ENCODE data around the gene DAB1. TPM values are rescaled to one million over a fixed set of nuclear protein-coding genes. Genes with fewer than 3 reads are reported as not detected.

DAB1 gene
- polyA plus RNA-seq, 3 donors, result not detected

DNA sequence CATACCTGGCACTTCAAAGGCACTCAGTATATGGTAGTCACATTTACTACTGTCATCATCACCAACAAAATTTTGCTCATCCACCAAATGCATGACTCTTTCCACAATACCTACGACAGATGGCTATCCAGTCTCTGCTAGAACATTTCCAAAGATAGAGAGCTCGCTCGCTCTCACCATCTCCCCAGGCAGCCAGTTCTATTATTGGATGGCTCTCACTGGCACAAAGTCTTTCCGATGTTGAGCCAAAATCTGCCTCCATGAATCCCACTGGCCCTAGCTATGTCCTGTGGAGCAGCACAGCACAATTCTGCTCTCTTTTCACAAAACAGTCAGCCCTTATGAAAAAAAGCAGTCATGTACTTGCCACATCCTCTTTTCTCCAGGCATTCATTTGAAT, 102.1 kb downstream of the DAB1 start:
- TF ChIP-seq, protein P1, sequence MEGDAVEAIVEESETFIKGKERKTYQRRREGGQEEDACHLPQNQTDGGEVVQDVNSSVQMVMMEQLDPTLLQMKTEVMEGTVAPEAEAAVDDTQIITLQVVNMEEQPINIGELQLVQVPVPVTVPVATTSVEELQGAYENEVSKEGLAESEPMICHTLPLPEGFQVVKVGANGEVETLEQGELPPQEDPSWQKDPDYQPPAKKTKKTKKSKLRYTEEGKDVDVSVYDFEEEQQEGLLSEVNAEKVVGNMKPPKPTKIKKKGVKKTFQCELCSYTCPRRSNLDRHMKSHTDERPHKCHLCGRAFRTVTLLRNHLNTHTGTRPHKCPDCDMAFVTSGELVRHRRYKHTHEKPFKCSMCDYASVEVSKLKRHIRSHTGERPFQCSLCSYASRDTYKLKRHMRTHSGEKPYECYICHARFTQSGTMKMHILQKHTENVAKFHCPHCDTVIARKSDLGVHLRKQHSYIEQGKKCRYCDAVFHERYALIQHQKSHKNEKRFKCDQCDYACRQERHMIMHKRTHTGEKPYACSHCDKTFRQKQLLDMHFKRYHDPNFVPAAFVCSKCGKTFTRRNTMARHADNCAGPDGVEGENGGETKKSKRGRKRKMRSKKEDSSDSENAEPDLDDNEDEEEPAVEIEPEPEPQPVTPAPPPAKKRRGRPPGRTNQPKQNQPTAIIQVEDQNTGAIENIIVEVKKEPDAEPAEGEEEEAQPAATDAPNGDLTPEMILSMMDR (IDR thresholded peaks at IDR 0.05), result no peak
- H3K4me3 Mint-ChIP-seq, result no peak overlapping the region
- Histone ChIP-seq H3K9ac (ENCODE audit: insufficient read depth, low read length, poor library complexity, severe bottlenecking) (no peak overlapping the region), H3K79me2 (ENCODE audit: insufficient read depth, low read length) (no peaks in the 10 kb centered on the region), H3K4me3 (replicated peaks in 1 of 3; ENCODE audit: low read depth in 2 of 3, low read length in 3 of 3) (no peak overlapping the region), H3K36me3 (replicated peaks in 1 of 2; ENCODE audit: control insufficient read depth in 1 of 2, insufficient read depth in 2 of 2, low read length in 2 of 2) (no peaks in the 10 kb centered on the region), H3K9me3 (replicated peaks in 1 of 2; ENCODE audit: control insufficient read depth in 1 of 2, insufficient read depth in 1 of 2, low read length in 2 of 2) (peaks cover 0 to 2% of the 10 kb centered on the region in 2 donors), H3K27me3 (ENCODE audit: control insufficient read depth in 2 of 2, insufficient read depth in 2 of 2, low read length in 2 of 2) (no peaks in the 10 kb centered on the region), H2AFZ (ENCODE audit: insufficient read depth, low read depth, low read length, poor library complexity, severe bottlenecking) (no peak overlapping the region), H3K4me2 (replicated peaks; ENCODE audit: extremely low read depth, low read length, poor library complexity, severe bottlenecking) (no peak overlapping the region), H3K27ac (ENCODE audit: low read depth in 1 of 2, low read length in 2 of 2) (no peak overlapping the region), H4K20me1 (ENCODE audit: insufficient read depth, low read length) (no peaks in the 10 kb centered on the region), H3K4me1 (ENCODE audit: control insufficient read depth in 1 of 2, insufficient read depth in 2 of 2, low read length in 2 of 2) (no peaks in the 10 kb centered on the region)
- H3K36me3 Mint-ChIP-seq, result no peaks in the 10 kb centered on the region
- no peak overlapping the region for H3K27ac Mint-ChIP-seq
- 97% methylated on average over 4 of the region's 4 CpGs for WGBS (ENCODE audit: insufficient coverage)
- peaks cover 0 to 9% (median 3%) of the 10 kb centered on the region in 7 donors for H3K9me3 Mint-ChIP-seq
- H3K4me1 Mint-ChIP-seq, result no peaks in the 10 kb centered on the region
- peaks cover 0 to 3% (median 1%) of the 10 kb centered on the region in 3 donors for H3K27me3 Mint-ChIP-seq (ENCODE audit: low read depth in 3 of 3)
- no peak for DNase-seq
- intact Hi-C loops (cut with micrococcal nuclease), result no loop called here

DNA sequence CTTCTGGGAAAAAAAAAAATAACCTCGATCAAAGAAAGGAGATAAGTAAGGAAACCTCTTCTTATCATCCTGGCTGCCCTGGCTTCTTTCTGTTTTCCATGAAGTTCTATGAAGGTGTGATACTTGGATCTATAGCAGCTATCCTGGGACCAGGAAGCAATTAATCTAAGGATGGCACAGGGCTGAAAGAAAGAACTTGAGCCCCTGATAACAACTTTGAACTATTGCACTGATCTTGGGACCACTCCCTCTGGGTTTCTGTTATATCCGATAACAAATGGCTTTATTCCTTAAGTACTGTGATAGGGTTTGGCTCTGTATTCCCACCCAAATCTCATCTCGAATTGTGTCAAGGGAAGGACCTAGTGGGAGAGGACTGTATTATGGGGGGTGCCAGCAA, 104.1 kb downstream of the DAB1 start:
- no peak overlapping the region for H3K9ac ChIP-seq (ENCODE audit: insufficient read depth, low read length, poor library complexity, severe bottlenecking)
- Mint-ChIP-seq H3K4me1 (no peaks in the 10 kb centered on the region), H3K27ac (no peak overlapping the region), H3K27me3 (ENCODE audit: low read depth in 3 of 3) (peaks cover 0 to 3% (median 1%) of the 10 kb centered on the region in 3 donors), H3K36me3 (no peaks in the 10 kb centered on the region), H3K4me3 (no peak overlapping the region), H3K9me3 (peaks cover 0 to 9% (median 5%) of the 10 kb centered on the region in 7 donors)
- H3K9me3 ChIP-seq (replicated peaks in 1 of 2; ENCODE audit: control insufficient read depth in 1 of 2, insufficient read depth in 1 of 2, low read length in 2 of 2), result no peaks in the 10 kb centered on the region
- no peaks in the 10 kb centered on the region for H3K36me3 ChIP-seq (replicated peaks in 1 of 2; ENCODE audit: control insufficient read depth in 1 of 2, insufficient read depth in 2 of 2, low read length in 2 of 2)
- H3K27me3 ChIP-seq (ENCODE audit: control insufficient read depth in 2 of 2, insufficient read depth in 2 of 2, low read length in 2 of 2), result no peaks in the 10 kb centered on the region
- no peaks in the 10 kb centered on the region for H3K79me2 ChIP-seq (ENCODE audit: insufficient read depth, low read length)
- WGBS (ENCODE audit: insufficient coverage), result no CpG with 5 or more reads among the region's 3 CpGs
- TF ChIP-seq, protein P1 (IDR thresholded peaks at IDR 0.05), result no peak
- no peak overlapping the region for H3K4me3 ChIP-seq (replicated peaks in 1 of 3; ENCODE audit: low read depth in 2 of 3, low read length in 3 of 3)
- intact Hi-C loops (cut with micrococcal nuclease), result no loop called here
- no peak for DNase-seq
- H3K27ac ChIP-seq (ENCODE audit: low read depth in 1 of 2, low read length in 2 of 2), result no peak overlapping the region
- H2AFZ ChIP-seq (ENCODE audit: insufficient read depth, low read depth, low read length, poor library complexity, severe bottlenecking), result no peak overlapping the region
- H3K4me2 ChIP-seq (replicated peaks; ENCODE audit: extremely low read depth, low read length, poor library complexity, severe bottlenecking), result no peak overlapping the region
- H3K4me1 ChIP-seq (ENCODE audit: control insufficient read depth in 1 of 2, insufficient read depth in 2 of 2, low read length in 2 of 2), result no peaks in the 10 kb centered on the region
- H4K20me1 ChIP-seq (ENCODE audit: insufficient read depth, low read length), result no peaks in the 10 kb centered on the region

All from CD14-positive monocyte (primary cell).